H9 (cell line): Measurements from ENCODE around the gene KMT2D. TPM values are rescaled to one million over a fixed set of nuclear protein-coding genes. Genes with fewer than 3 reads are reported as not detected.

Experiments used
- DNase-seq: peaks from one replicate; pipeline ENCODE4 v3.0.0-alpha.2; 2017
- H2AFZ ChIP-seq: one replicate; pipeline ENCODE4 v1.6.1; 2013; ENCODE audit warnings: mild to moderate bottlenecking, low read length, control low read depth, moderate library complexity
- H2AK5ac ChIP-seq: 2 replicates; pipeline ENCODE4 v1.6.1; 2013; ENCODE audit warnings: low read length, control low read depth, mixed read lengths; ENCODE audit not compliant: insufficient read length
- H2BK120ac ChIP-seq: one replicate; pipeline ENCODE4 v1.6.1; 2013; ENCODE audit warnings: low read depth, mild to moderate bottlenecking, low read length, control low read depth, inconsistent platforms; ENCODE audit not compliant: poor library complexity, severe bottlenecking
- H2BK12ac ChIP-seq: 2 replicates; pipeline ENCODE4 v1.6.1; 2013; ENCODE audit warnings: low read length, control low read depth, mixed read lengths, low read depth; ENCODE audit not compliant: insufficient read length
- H2BK15ac ChIP-seq: 2 replicates; pipeline ENCODE4 v1.6.1; 2013; ENCODE audit warnings: low read depth, low read length, control low read depth
- H2BK20ac ChIP-seq: one replicate; pipeline ENCODE4 v1.6.1; 2013; ENCODE audit warnings: low read depth, mild to moderate bottlenecking, low read length, control low read depth, inconsistent platforms; ENCODE audit not compliant: poor library complexity, severe bottlenecking
- H2BK5ac ChIP-seq: 2 replicates; pipeline ENCODE4 v1.6.1; 2013; ENCODE audit warnings: low read length, control low read depth, mixed read lengths; ENCODE audit not compliant: insufficient read length
- H3K14ac ChIP-seq: 2 replicates; pipeline ENCODE4 v1.6.1; 2013; ENCODE audit warnings: low read length, control low read depth; ENCODE audit not compliant: insufficient read depth
- H3K18ac ChIP-seq: 2 replicates; pipeline ENCODE4 v1.6.1; 2013; ENCODE audit warnings: low read depth, mild to moderate bottlenecking, mixed read lengths, low read length, control low read depth; ENCODE audit not compliant: insufficient read length
- H3K23ac ChIP-seq: 2 replicates; pipeline ENCODE4 v1.6.1; 2013; ENCODE audit warnings: low read length, control low read depth, mixed read lengths, low read depth; ENCODE audit not compliant: insufficient read length
- H3K23me2 ChIP-seq: 2 replicates; pipeline ENCODE4 v1.6.1; 2013; ENCODE audit warnings: low read depth, mild to moderate bottlenecking, mixed read lengths, low read length, control low read depth; ENCODE audit not compliant: insufficient read length, poor library complexity, severe bottlenecking
- H3K27ac ChIP-seq: 2 replicates; pipeline ENCODE4 v1.5.1; 2013; ENCODE audit warnings: low read length, control low read depth, mixed read lengths, low read depth; ENCODE audit not compliant: insufficient read length
- H3K27me3 ChIP-seq: 2 replicates; pipeline ENCODE4 v1.6.1; 2013; ENCODE audit warnings: low read length, control low read depth, inconsistent platforms; ENCODE audit not compliant: insufficient read depth
- H3K4ac ChIP-seq: 2 replicates; pipeline ENCODE4 v1.6.1; 2013; ENCODE audit warnings: low read depth, mild to moderate bottlenecking, control low read depth, inconsistent platforms, low read length, moderate library complexity
- H3K4me1 ChIP-seq: 2 replicates; pipeline ENCODE4 v1.6.1; 2013; ENCODE audit warnings: low read length, control low read depth, inconsistent platforms; ENCODE audit not compliant: insufficient read depth
- H3K4me2 ChIP-seq: 2 replicates; pipeline ENCODE4 v1.6.1; 2013; ENCODE audit warnings: low read length, control low read depth, mixed read lengths; ENCODE audit not compliant: insufficient read length, insufficient read depth
- H3K56ac ChIP-seq: 2 replicates; pipeline ENCODE4 v1.6.1; 2013; ENCODE audit warnings: low read depth, mild to moderate bottlenecking, mixed read lengths, low read length, control low read depth; ENCODE audit not compliant: insufficient read length
- H3K79me1 ChIP-seq: 2 replicates; pipeline ENCODE4 v1.6.1; 2013; ENCODE audit warnings: low read depth, mild to moderate bottlenecking, moderate library complexity, low read length, control low read depth, inconsistent platforms; ENCODE audit not compliant: insufficient read depth, poor library complexity, severe bottlenecking
- H3K79me2 ChIP-seq: 2 replicates; pipeline ENCODE4 v1.6.1; 2013; ENCODE audit warnings: low read length, control low read depth, inconsistent platforms; ENCODE audit not compliant: insufficient read depth
- H3K9ac ChIP-seq: 2 replicates; pipeline ENCODE4 v1.6.1; 2013; ENCODE audit warnings: low read length, control low read depth, mixed read lengths; ENCODE audit not compliant: insufficient read length; ENCODE audit errors: extremely low read depth
- H3K9me3 ChIP-seq: one replicate; pipeline ENCODE4 v1.6.1; 2013; ENCODE audit warnings: low read depth, low read length, inconsistent platforms; ENCODE audit not compliant: control insufficient read depth
- H3T11ph ChIP-seq: one replicate; pipeline ENCODE4 v1.6.1; 2013; ENCODE audit warnings: mild to moderate bottlenecking, low read length, control low read depth, inconsistent platforms
- H4K20me1 ChIP-seq: one replicate; pipeline ENCODE4 v1.6.1; 2013; ENCODE audit not compliant: control insufficient read depth, insufficient read length, insufficient read depth
- H4K5ac ChIP-seq: 2 replicates; pipeline ENCODE4 v1.6.1; 2013; ENCODE audit warnings: low read depth, mild to moderate bottlenecking, mixed read lengths, low read length, control low read depth; ENCODE audit not compliant: insufficient read length
- H4K8ac ChIP-seq: replicated peaks from 2 replicates; pipeline ENCODE4 v1.6.1; 2013; ENCODE audit warnings: low read length, control low read depth, mixed read lengths, low read depth; ENCODE audit not compliant: insufficient read length
- H4K91ac ChIP-seq: 2 replicates; pipeline ENCODE4 v1.6.1; 2013; ENCODE audit warnings: low read depth, mild to moderate bottlenecking, moderate library complexity, mixed read lengths, low read length, control low read depth; ENCODE audit not compliant: insufficient read length
- H3K27ac Mint-ChIP-seq, 3 experiments: 2 replicates in 2 of 3; 3 replicates in 1 of 3; pipeline ENCODE4 v1.8.0; 2020 to 2021; ENCODE audit warnings: mixed read lengths in 3 of 3, mild to moderate bottlenecking in 1 of 3, moderate library complexity in 1 of 3
- H3K27me3 Mint-ChIP-seq: 2 replicates; pipeline ENCODE4 v1.8.0; 2021; ENCODE audit warnings: low read depth, mild to moderate bottlenecking, moderate library complexity, mixed read lengths
- H3K36me3 Mint-ChIP-seq, 3 experiments: 2 replicates in 2 of 3; 3 replicates in 1 of 3; pipeline ENCODE4 v1.8.0; 2020 to 2021; ENCODE audit warnings: low read depth in 3 of 3, mixed read lengths in 3 of 3; ENCODE audit not compliant: insufficient read depth in 1 of 3
- H3K4me1 Mint-ChIP-seq, 2 experiments: 2 replicates each; pipeline ENCODE4 v1.8.0; 2020; ENCODE audit warnings: mixed read lengths in 2 of 2
- H3K4me3 Mint-ChIP-seq, 2 experiments: 2 replicates in 1 of 2; 3 replicates in 1 of 2; pipeline ENCODE4 v1.8.0; 2020 to 2021; ENCODE audit warnings: mild to moderate bottlenecking in 2 of 2, mixed read lengths in 2 of 2, moderate library complexity in 1 of 2
- H3K9me3 Mint-ChIP-seq, 2 experiments: 2 replicates in 1 of 2; 3 replicates in 1 of 2; pipeline ENCODE4 v1.8.0; 2020; ENCODE audit warnings: mild to moderate bottlenecking in 2 of 2, mixed read lengths in 2 of 2, moderate library complexity in 1 of 2
- CTCF ChIP-seq: fragments of 200-600 bp; sonication (generic); conservative IDR thresholded peaks from 3 replicates; pipeline ENCODE4 v1.8.0; 2021; ENCODE audit warnings: antibody characterized with exemption, mild to moderate bottlenecking
- WGBS: extraction: QIAGEN DNeasy Blood & Tissue Kit; methylation state at CpG from one replicate; pipeline ENCODE4 v1.1.7; 2013; ENCODE audit warnings: missing lambda C conversion rate, low lambda C conversion rate, mixed read lengths; ENCODE audit not compliant: insufficient read length; ENCODE audit errors: extremely low coverage; 5-methylcytosine and 5-hydroxymethylcytosine counted together
- total RNA-seq: library from RNA; stranded (reverse); gene quantifications from 2 replicates; pipeline ENCODE4 v1.2.1, GENCODE V29; 2021

KMT2D gene
- total RNA-seq, 1 experiment from 2014 or later: 93.7 TPM

- Mint-ChIP-seq H3K36me3 (peaks cover 2 to 23% (median 12%) of the 10 kb centered on the region in 3 experiments; a peak in 5 of 7 replicates), H3K27ac (no peak within 1 kb of the TSS), H3K27me3 (peaks cover 66% of the 10 kb centered on the region), H3K4me3 (peak within 1 kb of the TSS; percentile 34 to 74), H3K4me1 (peaks cover 29 to 51% of the 10 kb centered on the region in 2 experiments), H3K9me3 (no peaks in the 10 kb centered on the region; a peak in 1 of 5 replicates)
- H2BK15ac ChIP-seq: no peak within 1 kb of the TSS
- peak; percentile 80 for DNase-seq
- H3K23ac ChIP-seq: no peak within 1 kb of the TSS
- TF ChIP-seq CTCF: no peak
- no peak within 1 kb of the TSS for H2BK120ac ChIP-seq
- WGBS: no CpG with 5 or more reads among the region's 49 CpGs
- peaks cover 53% of the 10 kb centered on the region for H3K27me3 ChIP-seq
- peaks cover 12% of the 10 kb centered on the region for H3K23me2 ChIP-seq
- H2BK12ac ChIP-seq: no peak within 1 kb of the TSS
- no peak within 1 kb of the TSS for H3K9ac ChIP-seq
- no peak within 1 kb of the TSS for H2AK5ac ChIP-seq
- H3K79me2 ChIP-seq: no peaks in the 10 kb centered on the region
- no peaks in the 10 kb centered on the region for H3K9me3 ChIP-seq
- H4K20me1 ChIP-seq: peaks cover 4% of the 10 kb centered on the region
- H4K91ac ChIP-seq: no peak within 1 kb of the TSS
- no peak within 1 kb of the TSS for H2AFZ ChIP-seq
- no peak within 1 kb of the TSS for H3K27ac ChIP-seq
- H2BK20ac ChIP-seq: no peak within 1 kb of the TSS
- no peak within 1 kb of the TSS for H2BK5ac ChIP-seq
- no peaks in the 10 kb centered on the region for H3K4me1 ChIP-seq
- no peak within 1 kb of the TSS for H4K5ac ChIP-seq
- H3K4ac ChIP-seq: no peak within 1 kb of the TSS
- H3K14ac ChIP-seq: no peak within 1 kb of the TSS; the same call in 1 of the 2 replicates
- H3T11ph ChIP-seq: no peak within 1 kb of the TSS
- H3K18ac ChIP-seq: no peak within 1 kb of the TSS
- no peak within 1 kb of the TSS for H4K8ac ChIP-seq
- H3K79me1 ChIP-seq: no peaks in the 10 kb centered on the region
- no peak within 1 kb of the TSS for H3K56ac ChIP-seq
- H3K4me2 ChIP-seq: peak within 1 kb of the TSS; percentile 79
Observed at GRCh38 chr12:49094160-49094974, 33.8 kb upstream of the KMT2D start, which contains the start of gene DHH. Gene DHH, minus strand, starts transcription at chr12:49094801. Its CDS starts 289 bp downstream, at chr12:49094512.
